Liver (tissue), 9 donors: Measurements from ENCODE around the gene TMED9. TPM values are rescaled to one million over a fixed set of nuclear protein-coding genes. Genes with fewer than 3 reads are reported as not detected.

Source experiments
- DNase-seq: peaks from one replicate; pipeline ENCODE4 v3.0.0-alpha.2; 2017; ENCODE audit warnings: low spot score
- H3K27ac ChIP-seq, 2 donors: one replicate each; pipeline ENCODE4 v1.7.0; 2013; ENCODE audit warnings: inconsistent platforms in 2 of 2, low read length in 2 of 2, control low read depth in 1 of 2, low read depth in 1 of 2, mild to moderate bottlenecking in 1 of 2
- H3K27me3 ChIP-seq, 4 donors: one replicate each; pipeline versions ENCODE4 v1.6.1 to v1.7.0; 2013; ENCODE audit warnings: low read length in 3 of 4, inconsistent platforms in 1 of 4, mild to moderate bottlenecking in 1 of 4, moderate library complexity in 1 of 4; ENCODE audit not compliant: control insufficient read depth in 4 of 4, insufficient read depth in 4 of 4
- H3K36me3 ChIP-seq, 4 donors: one replicate each; pipeline versions ENCODE4 v1.6.1 to v1.7.0; 2013; ENCODE audit warnings: low read length in 3 of 4, mild to moderate bottlenecking in 3 of 4, low read depth in 1 of 4, moderate library complexity in 1 of 4; ENCODE audit not compliant: control insufficient read depth in 4 of 4, insufficient read depth in 3 of 4
- H3K4me1 ChIP-seq, 4 donors: one replicate each; pipeline versions ENCODE4 v1.6.1 to v1.7.0; 2013; ENCODE audit warnings: low read length in 3 of 4, mild to moderate bottlenecking in 3 of 4, moderate library complexity in 1 of 4; ENCODE audit not compliant: control insufficient read depth in 4 of 4, insufficient read depth in 4 of 4
- H3K4me3 ChIP-seq, 3 donors: one replicate each; pipeline versions ENCODE4 v1.6.1 to v1.7.0; 2013; ENCODE audit warnings: low read length in 3 of 3, control low read depth in 1 of 3, low read depth in 1 of 3, mild to moderate bottlenecking in 1 of 3
- H3K9ac ChIP-seq, 2 donors: one replicate each; pipeline ENCODE4 v1.7.0; 2013; ENCODE audit warnings: low read length in 2 of 2, mild to moderate bottlenecking in 2 of 2, moderate library complexity in 2 of 2, control low read depth in 1 of 2, low read depth in 1 of 2
- H3K9me3 ChIP-seq, 4 donors: one replicate each; pipeline versions ENCODE4 v1.6.1 to v1.7.0; 2013; ENCODE audit warnings: low read length in 3 of 4; ENCODE audit not compliant: control insufficient read depth in 4 of 4
- EGR1 ChIP-seq, 2 donors: IDR thresholded peaks; 2 replicates each; pipeline ENCODE4 v1.6.1; 2016 to 2018; ENCODE audit warnings: antibody characterized with exemption in 2 of 2, low read depth in 2 of 2
- FOXA1 ChIP-seq: IDR thresholded peaks from 2 replicates; pipeline ENCODE4 v1.6.1; 2016; ENCODE audit warnings: antibody characterized with exemption
- FOXA2 ChIP-seq: IDR thresholded peaks from 2 replicates; pipeline ENCODE4 v1.6.1; 2016; ENCODE audit warnings: antibody characterized with exemption
- GABPA ChIP-seq, 2 donors: IDR thresholded peaks in 1 of 2; conservative IDR thresholded peaks in 1 of 2; 2 replicates each; pipeline ENCODE4 v1.6.1; 2016; ENCODE audit warnings: antibody characterized with exemption in 2 of 2, mild to moderate bottlenecking in 1 of 2, moderate library complexity in 1 of 2
- HNF4A ChIP-seq, 2 donors: conservative IDR thresholded peaks; 2 replicates each; pipeline ENCODE4 v1.6.1; 2016; ENCODE audit warnings: antibody characterized with exemption in 2 of 2, mild to moderate bottlenecking in 2 of 2
- HNF4G ChIP-seq: IDR thresholded peaks from 2 replicates; pipeline ENCODE4 v1.6.1; 2016; ENCODE audit warnings: antibody characterized with exemption
- JUND ChIP-seq, 2 donors: IDR thresholded peaks; 2 replicates each; pipeline ENCODE4 v1.6.1; 2016; ENCODE audit warnings: antibody characterized with exemption in 2 of 2
- NR2F2 ChIP-seq: IDR thresholded peaks from 2 replicates; pipeline ENCODE4 v1.6.1; 2016; ENCODE audit warnings: antibody characterized with exemption
- RAD21 ChIP-seq, 2 donors: IDR thresholded peaks; 2 replicates each; pipeline ENCODE4 v1.6.1; 2016; ENCODE audit warnings: antibody characterized with exemption in 2 of 2, mild to moderate bottlenecking in 2 of 2
- REST ChIP-seq: IDR thresholded peaks from 2 replicates; pipeline ENCODE4 v1.6.1; 2016; ENCODE audit warnings: antibody characterized with exemption, mild to moderate bottlenecking
- RXRA ChIP-seq, 2 donors: IDR thresholded peaks; 2 replicates each; pipeline ENCODE4 v1.6.1; 2017 to 2018; ENCODE audit warnings: antibody characterized with exemption in 2 of 2, mild to moderate bottlenecking in 1 of 2
- SP1 ChIP-seq: IDR thresholded peaks from 2 replicates; pipeline ENCODE4 v1.6.1; 2018; ENCODE audit warnings: antibody characterized with exemption, mild to moderate bottlenecking
- TAF1 ChIP-seq: conservative IDR thresholded peaks from 2 replicates; pipeline ENCODE4 v1.6.1; 2016; ENCODE audit warnings: antibody characterized with exemption, mild to moderate bottlenecking
- YY1 ChIP-seq: IDR thresholded peaks from 2 replicates; pipeline ENCODE4 v1.6.1; 2016; ENCODE audit warnings: antibody characterized with exemption, mild to moderate bottlenecking
- ZBTB33 ChIP-seq: IDR thresholded peaks from 2 replicates; pipeline ENCODE4 v1.6.1; 2016; ENCODE audit warnings: antibody characterized with exemption
- WGBS: extraction: QIAGEN DNeasy Blood & Tissue Kit; methylation state at CpG from one replicate; pipeline ENCODE4 v1.1.7; 2013; 5-methylcytosine and 5-hydroxymethylcytosine counted together
- polyA plus RNA-seq, 2 donors: library from polyadenylated mRNA; stranded (reverse) in 1 of 2; unstranded in 1 of 2; fragments of 200-250 nt in 1 of 2; fragments of >200 nt in 1 of 2; fragmentation: Nextera tagmentation in 1 of 2; extraction: Ambion mirVana in 1 of 2; gene quantifications; one replicate each; pipeline versions ENCODE4 v1.2.1 to v1.2.3, GENCODE V29; 2013 to 2015
- total RNA-seq, 2 donors: library from RNA; depleted of rRNA; stranded (reverse); fragments of >200 nt; gene quantifications; one replicate each; pipeline ENCODE4 v1.2.3, GENCODE V29; 2014
- TF ChIP-seq, protein P1 (sequence below): IDR thresholded peaks from 2 replicates; pipeline ENCODE4 v1.6.1; 2016; ENCODE audit warnings: antibody characterized with exemption
- TF ChIP-seq, protein P2 (sequence below): fragments of 150-350 bp; IDR thresholded peaks from 2 replicates; pipeline ENCODE4 v1.5.1; 2017; ENCODE audit warnings: improper control_type of control experiment, low read depth, low read length; ENCODE audit not compliant: missing input control
- TF ChIP-seq, protein P3 (sequence below): IDR thresholded peaks from 2 replicates; pipeline ENCODE4 v1.6.1; 2016; ENCODE audit warnings: antibody characterized with exemption
- donor health status: healthy.
- donor health status: healthy.
- donor health status: healthy.
- donor health status: healthy.
- donor health status: healthy.

Gene TMED9
- total and polyA plus RNA-seq, 4 donors = 66.7 to 234 (median 106) TPM

DNA sequence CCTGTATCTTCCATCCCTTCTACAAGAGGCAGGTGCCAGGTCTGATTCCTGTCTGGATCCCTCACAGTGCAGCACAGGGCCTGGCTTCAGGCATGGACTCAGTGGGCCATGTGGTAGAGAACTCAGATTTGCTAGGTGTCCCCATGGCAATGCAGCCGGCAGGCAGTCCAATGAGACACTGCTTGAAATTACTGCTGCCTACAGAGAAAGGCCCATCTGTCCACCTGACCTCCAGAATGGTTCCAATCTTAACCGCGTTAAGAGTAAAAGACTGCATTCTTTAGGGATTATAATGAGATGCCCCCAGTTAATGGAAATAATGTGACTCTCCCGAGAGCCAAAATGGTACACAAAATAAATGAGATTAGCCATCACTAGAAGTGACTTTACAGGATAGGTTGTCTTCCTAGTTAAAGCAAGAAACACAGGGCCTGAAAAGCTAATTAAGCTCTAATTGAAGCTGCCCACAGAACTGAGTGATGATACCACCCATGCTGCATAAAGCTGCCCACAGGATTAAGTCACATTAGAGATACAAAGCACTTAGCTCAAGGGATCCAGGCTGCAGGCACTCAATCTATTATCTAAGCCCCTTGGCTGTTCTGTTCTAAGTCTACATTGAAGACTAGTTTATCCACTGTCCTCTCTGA lies 49.1 kb upstream of the TMED9 start:
- no peak overlapping the region for H3K9ac ChIP-seq
- H3K27me3 ChIP-seq = no peaks in the 10 kb centered on the region
- 96% methylated on average over 4 of the region's 4 CpGs for WGBS
- no peak for DNase-seq
- no peak overlapping the region for H3K4me3 ChIP-seq
- no peak overlapping the region for H3K27ac ChIP-seq
- peaks cover 9 to 22% (median 14%) of the 10 kb centered on the region in 4 donors for H3K4me1 ChIP-seq
- no peaks in the 10 kb centered on the region for H3K9me3 ChIP-seq
- peaks cover 7 to 8% (median 8%) of the 10 kb centered on the region in 4 donors for H3K36me3 ChIP-seq
- no peak for TF ChIP-seq JUND (IDR thresholded peaks at IDR 0.05)
- TF ChIP-seq, protein P1, sequence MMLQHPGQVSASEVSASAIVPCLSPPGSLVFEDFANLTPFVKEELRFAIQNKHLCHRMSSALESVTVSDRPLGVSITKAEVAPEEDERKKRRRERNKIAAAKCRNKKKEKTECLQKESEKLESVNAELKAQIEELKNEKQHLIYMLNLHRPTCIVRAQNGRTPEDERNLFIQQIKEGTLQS = no peak
- TF ChIP-seq NR2F2 = no peak
- no peak for TF ChIP-seq FOXA2
- TF ChIP-seq GABPA (IDR thresholded peaks at IDR 0.05 in 1 of 2, conservative IDR thresholded peaks at IDR 0.05 in 1 of 2) = no peak
- TF ChIP-seq, protein P2, sequence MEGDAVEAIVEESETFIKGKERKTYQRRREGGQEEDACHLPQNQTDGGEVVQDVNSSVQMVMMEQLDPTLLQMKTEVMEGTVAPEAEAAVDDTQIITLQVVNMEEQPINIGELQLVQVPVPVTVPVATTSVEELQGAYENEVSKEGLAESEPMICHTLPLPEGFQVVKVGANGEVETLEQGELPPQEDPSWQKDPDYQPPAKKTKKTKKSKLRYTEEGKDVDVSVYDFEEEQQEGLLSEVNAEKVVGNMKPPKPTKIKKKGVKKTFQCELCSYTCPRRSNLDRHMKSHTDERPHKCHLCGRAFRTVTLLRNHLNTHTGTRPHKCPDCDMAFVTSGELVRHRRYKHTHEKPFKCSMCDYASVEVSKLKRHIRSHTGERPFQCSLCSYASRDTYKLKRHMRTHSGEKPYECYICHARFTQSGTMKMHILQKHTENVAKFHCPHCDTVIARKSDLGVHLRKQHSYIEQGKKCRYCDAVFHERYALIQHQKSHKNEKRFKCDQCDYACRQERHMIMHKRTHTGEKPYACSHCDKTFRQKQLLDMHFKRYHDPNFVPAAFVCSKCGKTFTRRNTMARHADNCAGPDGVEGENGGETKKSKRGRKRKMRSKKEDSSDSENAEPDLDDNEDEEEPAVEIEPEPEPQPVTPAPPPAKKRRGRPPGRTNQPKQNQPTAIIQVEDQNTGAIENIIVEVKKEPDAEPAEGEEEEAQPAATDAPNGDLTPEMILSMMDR = no peak
- TF ChIP-seq RAD21 (IDR thresholded peaks at IDR 0.05) = no peak
- no peak for TF ChIP-seq HNF4A (conservative IDR thresholded peaks at IDR 0.05)
- no peak for TF ChIP-seq YY1
- no peak for TF ChIP-seq FOXA1
- TF ChIP-seq, protein P3, sequence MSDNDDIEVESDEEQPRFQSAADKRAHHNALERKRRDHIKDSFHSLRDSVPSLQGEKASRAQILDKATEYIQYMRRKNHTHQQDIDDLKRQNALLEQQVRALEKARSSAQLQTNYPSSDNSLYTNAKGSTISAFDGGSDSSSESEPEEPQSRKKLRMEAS = no peak
- no peak for TF ChIP-seq HNF4G
- TF ChIP-seq EGR1 (IDR thresholded peaks at IDR 0.05; ENCODE audit: low read depth in 2 of 2) = no peak
- TF ChIP-seq TAF1 = no peak

GRCh38 chr5:177545487-177546257 lies 46.3 kb upstream of the TMED9 start:
- H3K27ac ChIP-seq = peak overlapping the region; percentile 61 to 89
- H3K27me3 ChIP-seq = no peaks in the 10 kb centered on the region
- no peak overlapping the region for H3K9ac ChIP-seq
- H3K36me3 ChIP-seq = peaks cover 0 to 7% (median 2%) of the 10 kb centered on the region in 4 donors
- WGBS = 61% methylated on average over 4 of the region's 4 CpGs
- H3K4me1 ChIP-seq = peaks cover 7 to 27% (median 14%) of the 10 kb centered on the region in 4 donors
- H3K9me3 ChIP-seq = no peaks in the 10 kb centered on the region
- no peak overlapping the region for H3K4me3 ChIP-seq
- TF ChIP-seq SP1 (no peak), TAF1 (no peak), RAD21 (IDR thresholded peaks at IDR 0.05) (no peak), HNF4A (conservative IDR thresholded peaks at IDR 0.05) (peak in 1 of 2 donors; percentile 47), NR2F2 (no peak), REST (no peak), FOXA1 (no peak), YY1 (no peak), JUND (IDR thresholded peaks at IDR 0.05) (peak; percentile 20 to 74), EGR1 (IDR thresholded peaks at IDR 0.05; ENCODE audit: low read depth in 2 of 2) (no peak), FOXA2 (no peak), ZBTB33 (no peak), RXRA (IDR thresholded peaks at IDR 0.05) (peak; percentile 50 to 62), HNF4G (no peak), GABPA (IDR thresholded peaks at IDR 0.05 in 1 of 2, conservative IDR thresholded peaks at IDR 0.05 in 1 of 2) (no peak)
- TF ChIP-seq, protein P1 = peak; percentile 71
- TF ChIP-seq, protein P2 = no peak
- TF ChIP-seq, protein P3 = no peak
- no peak for DNase-seq
